Ishikawa (cell line): ENCODE measurements around the gene WDR64.

Source experiments
- CEBPB ChIP-seq: IDR thresholded peaks from 2 replicates; pipeline ENCODE4 v1.6.1; 2012
- CREB1 ChIP-seq: IDR thresholded peaks from 2 replicates; pipeline ENCODE4 v1.6.1; 2012; ENCODE audit warnings: low read depth
- EGR1 ChIP-seq: IDR thresholded peaks from 2 replicates; pipeline ENCODE4 v1.6.1; 2012
- EP300 ChIP-seq: IDR thresholded peaks from 2 replicates; pipeline ENCODE4 v1.6.1; 2012; ENCODE audit warnings: borderline replicate concordance
- FOXM1 ChIP-seq: IDR thresholded peaks from 2 replicates; pipeline ENCODE4 v1.6.1; 2012; ENCODE audit warnings: low read depth, borderline replicate concordance
- MAX ChIP-seq: IDR thresholded peaks from 2 replicates; pipeline ENCODE4 v1.6.1; 2012
- NFIC ChIP-seq: IDR thresholded peaks from 2 replicates; pipeline ENCODE4 v1.6.1; 2012
- RAD21 ChIP-seq: IDR thresholded peaks from 2 replicates; pipeline ENCODE4 v1.6.1; 2012; ENCODE audit warnings: low read depth
- REST ChIP-seq: IDR thresholded peaks from 2 replicates; pipeline ENCODE4 v1.6.1; 2012; ENCODE audit warnings: low read depth, mild to moderate bottlenecking
- TAF1 ChIP-seq: IDR thresholded peaks from 2 replicates; pipeline ENCODE4 v1.6.1; 2012; ENCODE audit warnings: low read depth, mild to moderate bottlenecking
- TCF12 ChIP-seq: IDR thresholded peaks from 2 replicates; pipeline ENCODE4 v1.6.1; 2012; ENCODE audit warnings: low read depth
- TEAD4 ChIP-seq: IDR thresholded peaks from 2 replicates; pipeline ENCODE4 v1.6.1; 2012
- YY1 ChIP-seq: IDR thresholded peaks from 2 replicates; pipeline ENCODE4 v1.6.1; 2012; ENCODE audit warnings: low read depth
- ZBTB7A ChIP-seq: IDR thresholded peaks from 2 replicates; pipeline ENCODE4 v1.6.1; 2012; ENCODE audit warnings: low read depth
- TF ChIP-seq, protein P1 (sequence below): IDR thresholded peaks from 2 replicates; pipeline ENCODE4 v1.6.1; 2012

The WDR64 gene

GRCh38 chr1:241767737-241768136 lies 115.7 kb downstream of the WDR64 start:
- no peak for TF ChIP-seq EGR1
- TF ChIP-seq, protein P1, sequence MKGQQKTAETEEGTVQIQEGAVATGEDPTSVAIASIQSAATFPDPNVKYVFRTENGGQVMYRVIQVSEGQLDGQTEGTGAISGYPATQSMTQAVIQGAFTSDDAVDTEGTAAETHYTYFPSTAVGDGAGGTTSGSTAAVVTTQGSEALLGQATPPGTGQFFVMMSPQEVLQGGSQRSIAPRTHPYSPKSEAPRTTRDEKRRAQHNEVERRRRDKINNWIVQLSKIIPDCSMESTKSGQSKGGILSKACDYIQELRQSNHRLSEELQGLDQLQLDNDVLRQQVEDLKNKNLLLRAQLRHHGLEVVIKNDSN: no peak
- no peak for TF ChIP-seq EP300
- no peak for TF ChIP-seq REST
- no peak for TF ChIP-seq TCF12
- no peak for TF ChIP-seq ZBTB7A

DNA sequence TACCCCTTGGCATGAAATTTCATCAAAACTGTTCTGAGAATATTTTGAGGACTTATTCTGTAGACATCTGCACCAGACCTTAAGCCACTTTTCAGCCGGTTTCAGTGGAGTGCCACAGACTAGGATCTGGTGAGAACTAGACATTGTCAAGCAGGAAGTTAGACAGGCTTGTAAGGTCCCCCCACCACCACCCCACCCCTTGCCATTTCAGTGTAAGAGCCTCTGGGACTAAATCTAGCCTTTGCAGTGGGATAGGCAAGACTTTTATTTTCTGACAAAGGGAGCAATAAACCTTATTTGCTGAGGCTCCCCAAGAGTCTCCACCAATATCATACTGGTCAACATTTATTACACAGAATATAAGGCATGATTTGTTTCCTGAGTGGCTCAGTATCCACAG lies 118.0 kb downstream of the WDR64 start:
- TF ChIP-seq TCF12: no peak
- no peak for TF ChIP-seq FOXM1
- TF ChIP-seq ZBTB7A: no peak
- no peak for TF ChIP-seq NFIC
- TF ChIP-seq CREB1: no peak
- TF ChIP-seq CEBPB: no peak
- no peak for TF ChIP-seq YY1
- TF ChIP-seq, protein P1: no peak
- TF ChIP-seq RAD21: no peak
- TF ChIP-seq TEAD4: no peak
- no peak for TF ChIP-seq EP300
- TF ChIP-seq EGR1: no peak
- TF ChIP-seq TAF1: no peak
- TF ChIP-seq REST: no peak
- no peak for TF ChIP-seq MAX

DNA sequence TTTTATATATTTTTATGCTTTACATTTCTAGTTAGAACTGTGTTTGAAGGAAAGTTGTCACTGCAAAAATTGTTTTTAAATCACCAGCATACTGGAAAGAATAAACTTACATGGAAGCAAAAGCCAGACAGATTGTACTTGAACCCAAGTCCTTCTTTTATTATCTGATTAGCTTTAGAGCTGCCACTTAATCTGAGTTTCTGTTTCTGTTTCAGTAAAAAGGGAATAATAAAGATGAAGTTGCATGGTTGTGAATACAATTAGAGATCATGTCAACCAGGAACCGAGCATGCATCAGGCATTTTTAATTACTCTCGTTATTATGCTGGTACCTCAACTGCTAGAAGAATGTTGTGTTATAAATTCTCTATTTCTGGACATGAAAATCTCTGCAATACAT lies 119.0 kb downstream of the WDR64 start:
- no peak for TF ChIP-seq MAX
- TF ChIP-seq, protein P1: no peak
- no peak for TF ChIP-seq ZBTB7A
- TF ChIP-seq NFIC: no peak
- no peak for TF ChIP-seq YY1
- TF ChIP-seq CEBPB: no peak
- TF ChIP-seq REST: no peak
- no peak for TF ChIP-seq FOXM1
- no peak for TF ChIP-seq TEAD4
- no peak for TF ChIP-seq CREB1

GRCh38 chr1:241772932-241773500 lies 120.9 kb downstream of the WDR64 start:
- TF ChIP-seq NFIC: no peak
- TF ChIP-seq REST: no peak
